OCI-LY7 (cell line): Measurements from ENCODE around the gene DUSP22. TPM values are rescaled to one million over a fixed set of nuclear protein-coding genes. Genes with fewer than 3 reads are reported as not detected.

Experiments
- BruUV-seq: library from RNA; stranded (reverse); fragments of 400-500 nt; replicated peaks from 2 replicates; lab custom pipeline; 2021; lab: Mats Ljungman, UMichigan
- CTCF ChIA-PET: fragments of 300-600 bp; sonication (Branson Sonifier 250); formaldehyde crosslinking; loops from one replicate; lab custom pipeline; 2022; ENCODE audit warnings: antibody characterized with exemption; ENCODE audit not compliant: unreplicated experiment; lab: Charles Lee
- POLR2A ChIA-PET: fragments of 300-600 bp; sonication (Branson Sonifier 250); formaldehyde crosslinking; loops from one replicate; lab custom pipeline; 2022; ENCODE audit warnings: antibody characterized with exemption; lab: Charles Lee
- DNase-seq: peaks from one replicate; pipeline ENCODE4 v3.0.0-alpha.2; 2015; ENCODE audit warnings: low spot score
- H2AFZ ChIP-seq: fragments of 200-600 bp; sonication (generic), shearing (Covaris generic); 2 replicates; pipeline ENCODE4 v1.6.1; 2014; ENCODE audit warnings: mild to moderate bottlenecking, antibody characterized with exemption, low read length, moderate library complexity
- H3K27ac ChIP-seq: fragments of 200-600 bp; sonication (generic); 2 replicates; pipeline ENCODE4 v1.5.1; 2014; ENCODE audit warnings: mixed run types, low read depth, mild to moderate bottlenecking, moderate library complexity, low read length, inconsistent platforms; ENCODE audit not compliant: poor library complexity, severe bottlenecking
- H3K36me3 ChIP-seq: fragments of 200-600 bp; sonication (generic); 2 replicates; pipeline ENCODE4 v1.6.1; 2014; ENCODE audit warnings: mild to moderate bottlenecking, antibody characterized with exemption, low read length, moderate library complexity, mixed read lengths; ENCODE audit not compliant: insufficient read depth
- H3K4me1 ChIP-seq: fragments of 200-600 bp; sonication (generic); 2 replicates; pipeline ENCODE4 v1.5.1; 2014; ENCODE audit warnings: mild to moderate bottlenecking, low read length; ENCODE audit not compliant: insufficient read depth, poor library complexity, severe bottlenecking
- H3K4me2 ChIP-seq: fragments of 200-600 bp; sonication (generic); 2 replicates; pipeline ENCODE4 v1.6.1; 2014; ENCODE audit warnings: mild to moderate bottlenecking, low read length
- H3K4me3 ChIP-seq: fragments of 200-600 bp; sonication (generic); 2 replicates; pipeline ENCODE4 v1.5.1; 2014; ENCODE audit warnings: mild to moderate bottlenecking, low read depth, low read length; ENCODE audit not compliant: poor library complexity, severe bottlenecking
- H3K79me2 ChIP-seq: fragments of 200-600 bp; sonication (generic); 2 replicates; pipeline ENCODE4 v1.6.1; 2016; ENCODE audit warnings: low read depth, mild to moderate bottlenecking, low read length, moderate library complexity, mixed read lengths; ENCODE audit not compliant: insufficient read depth
- H3K9me2 ChIP-seq: fragments of 200-600 bp; sonication (generic); 2 replicates; pipeline ENCODE4 v1.6.1; 2016; ENCODE audit warnings: mild to moderate bottlenecking, low read length, mixed read lengths; ENCODE audit not compliant: insufficient read depth
- H3K9me3 ChIP-seq: fragments of 200-600 bp; sonication (generic); 2 replicates; pipeline ENCODE4 v1.6.1; 2014; ENCODE audit warnings: mild to moderate bottlenecking, mixed run types, low read length, mixed read lengths
- H4K20me1 ChIP-seq: fragments of 200-600 bp; sonication (generic); 2 replicates; pipeline ENCODE4 v1.6.1; 2014; ENCODE audit warnings: mild to moderate bottlenecking, antibody characterized with exemption, low read length, moderate library complexity, mixed read lengths; ENCODE audit not compliant: insufficient read depth
- EZH2phosphoT487 ChIP-seq: fragments of 200-600 bp; sonication (generic); IDR thresholded peaks from 2 replicates; pipeline ENCODE4 v1.6.1; 2018; ENCODE audit warnings: low read depth, borderline replicate concordance, mild to moderate bottlenecking, mixed run types, antibody characterized with exemption, low read length, moderate library complexity, mixed read lengths
- intact Hi-C: fragments of 100-400 bp; cut with micrococcal nuclease; formaldehyde crosslinking; loops from one replicate; pipeline ENCODE4 v1.10.0; 2022; ENCODE audit not compliant: unreplicated experiment
- total RNA-seq, 2 experiments: library from RNA; depleted of rRNA in 1 of 2; stranded (reverse); fragments of >200 nt in 1 of 2; shearing (Covaris generic) in 1 of 2; gene quantifications; 2 replicates each; pipeline ENCODE4 v1.2.3, GENCODE V29; 2014 to 2022
- TF ChIP-seq, protein P1 (sequence below): fragments of 200-600 bp; sonication (generic); conservative IDR thresholded peaks from 2 replicates; pipeline ENCODE4 v1.5.1; 2014; ENCODE audit warnings: mild to moderate bottlenecking, antibody characterized with exemption, low read length, moderate library complexity, mixed read lengths

Gene DUSP22
- total RNA-seq, 2 experiments from 2014 or later: 149 to 171 TPM

- intact Hi-C loops: loop anchor here (2.0 kb wide), 1 partner anchor 31 kb away; no protein-coding TSS in a partner anchor
- TF ChIP-seq EZH2phosphoT487: no peak
- TF ChIP-seq, protein P1, sequence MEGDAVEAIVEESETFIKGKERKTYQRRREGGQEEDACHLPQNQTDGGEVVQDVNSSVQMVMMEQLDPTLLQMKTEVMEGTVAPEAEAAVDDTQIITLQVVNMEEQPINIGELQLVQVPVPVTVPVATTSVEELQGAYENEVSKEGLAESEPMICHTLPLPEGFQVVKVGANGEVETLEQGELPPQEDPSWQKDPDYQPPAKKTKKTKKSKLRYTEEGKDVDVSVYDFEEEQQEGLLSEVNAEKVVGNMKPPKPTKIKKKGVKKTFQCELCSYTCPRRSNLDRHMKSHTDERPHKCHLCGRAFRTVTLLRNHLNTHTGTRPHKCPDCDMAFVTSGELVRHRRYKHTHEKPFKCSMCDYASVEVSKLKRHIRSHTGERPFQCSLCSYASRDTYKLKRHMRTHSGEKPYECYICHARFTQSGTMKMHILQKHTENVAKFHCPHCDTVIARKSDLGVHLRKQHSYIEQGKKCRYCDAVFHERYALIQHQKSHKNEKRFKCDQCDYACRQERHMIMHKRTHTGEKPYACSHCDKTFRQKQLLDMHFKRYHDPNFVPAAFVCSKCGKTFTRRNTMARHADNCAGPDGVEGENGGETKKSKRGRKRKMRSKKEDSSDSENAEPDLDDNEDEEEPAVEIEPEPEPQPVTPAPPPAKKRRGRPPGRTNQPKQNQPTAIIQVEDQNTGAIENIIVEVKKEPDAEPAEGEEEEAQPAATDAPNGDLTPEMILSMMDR: no peak
- CTCF ChIA-PET: interaction anchor here (2.0 kb wide), 1 partner anchor 41 kb away, joined by 5 read pairs; no protein-coding TSS in a partner anchor
- no peaks in the 10 kb centered on the region for H3K9me2 ChIP-seq
- H3K36me3 ChIP-seq: no peaks in the 10 kb centered on the region
- peak overlapping the region; percentile 64 for H3K4me2 ChIP-seq
- no TSS peak for BruUV-seq
- peaks cover 35% of the 10 kb centered on the region for H3K4me1 ChIP-seq
- H3K27ac ChIP-seq: no peak overlapping the region
- peak overlapping the region; percentile 20 for H3K4me3 ChIP-seq
- H3K79me2 ChIP-seq: no peaks in the 10 kb centered on the region
- H3K9me3 ChIP-seq: peaks cover 6% of the 10 kb centered on the region; the same call in 1 of the 2 replicates
- no peak for DNase-seq
- POLR2A ChIA-PET: interaction anchor here (0.6 to 2.9 kb wide), 6 partner anchors 11 to 63 kb away, joined by 3 to 13 read pairs (median 4); no protein-coding TSS in a partner anchor
- H2AFZ ChIP-seq: peak overlapping the region; percentile 95
- H4K20me1 ChIP-seq: no peaks in the 10 kb centered on the region
These were observed 32.3 kb upstream of the DUSP22 start for GRCh38 chr6:259901-260508.

DNA sequence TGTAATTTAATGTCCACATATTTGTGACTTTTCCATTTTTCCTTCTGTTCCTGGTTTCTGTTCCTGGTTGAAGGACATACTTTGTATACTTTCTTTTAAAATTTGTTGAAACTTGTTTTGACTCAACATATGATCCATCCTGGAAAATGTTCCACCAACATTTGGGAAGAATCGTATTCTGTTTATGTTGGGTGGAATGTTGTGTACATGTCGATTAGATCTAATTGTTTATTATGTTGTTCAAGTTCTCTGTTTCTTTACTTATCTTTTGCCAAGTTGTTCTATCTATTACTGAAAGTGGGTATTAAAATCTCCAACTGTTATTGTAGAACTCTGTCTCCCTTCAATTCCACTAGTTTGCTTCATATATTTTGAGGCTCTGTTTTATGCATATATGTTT lies 27.7 kb upstream of the DUSP22 start:
- no peak for DNase-seq
- no peaks in the 10 kb centered on the region for H3K9me3 ChIP-seq
- POLR2A ChIA-PET: interaction anchor here (0.7 to 2.8 kb wide), 6 partner anchors 28 to 67 kb away, joined by 3 to 7 read pairs (median 4); partner anchors contain the start of gene DUSP22
- no peak overlapping the region for H3K4me3 ChIP-seq
- H3K36me3 ChIP-seq: no peaks in the 10 kb centered on the region
- H3K27ac ChIP-seq: no peak overlapping the region
- no peaks in the 10 kb centered on the region for H4K20me1 ChIP-seq
- no peak overlapping the region for H3K4me2 ChIP-seq
- no peak for TF ChIP-seq EZH2phosphoT487
- TF ChIP-seq, protein P1: no peak
- H3K79me2 ChIP-seq: no peaks in the 10 kb centered on the region
- H3K4me1 ChIP-seq: peaks cover 14% of the 10 kb centered on the region
- no peak overlapping the region for H2AFZ ChIP-seq
- no peaks in the 10 kb centered on the region for H3K9me2 ChIP-seq
- BruUV-seq: no TSS peak
- intact Hi-C loops: no loop called here
- CTCF ChIA-PET: no interaction called here

- TF ChIP-seq EZH2phosphoT487: no peak
- TF ChIP-seq, protein P1: no peak
- POLR2A ChIA-PET: no interaction called here
- Histone ChIP-seq H3K36me3 (no peaks in the 10 kb centered on the region), H4K20me1 (no peaks in the 10 kb centered on the region), H3K9me2 (no peaks in the 10 kb centered on the region), H3K79me2 (no peaks in the 10 kb centered on the region), H2AFZ (no peak overlapping the region), H3K9me3 (peaks cover 10% of the 10 kb centered on the region; the same call in 1 of the 2 replicates), H3K4me1 (peaks cover 27% of the 10 kb centered on the region), H3K27ac (no peak overlapping the region), H3K4me2 (no peak overlapping the region), H3K4me3 (no peak overlapping the region)
- DNase-seq: no peak
- no TSS peak for BruUV-seq
- intact Hi-C loops: no loop called here
- CTCF ChIA-PET: no interaction called here
These were observed 23.8 kb upstream of the DUSP22 start for GRCh38 chr6:268394-268935.
